ENCODE results near the gene ATXN1.
A peak's percentile ranks its signal among the peaks of the same experiment; 100 is the strongest.
"Not testable (repeated sequence)": the region's sequence is repeated elsewhere in the genome, so short reads cannot be mapped to it uniquely, and the experiment has no call there.

ATXN1 gene

GRCh38 chr6:16468991-16469615, 292.2 kb downstream of the ATXN1 start:
- no peak for DNase-seq

- no peak for DNase-seq
Observed at GRCh38 chr6:16466800-16467553, 294.3 kb downstream of the ATXN1 start.

- no peak for DNase-seq
Observed at GRCh38 chr6:16464045-16464444, 297.2 kb downstream of the ATXN1 start.

GRCh38 chr6:16463246-16463645, 298.0 kb downstream of the ATXN1 start:
- DNase-seq: not testable (repeated sequence)

GRCh38 chr6:16461491-16461890, 299.8 kb downstream of the ATXN1 start:
- no peak for DNase-seq

GRCh38 chr6:16459472-16459871, 301.8 kb downstream of the ATXN1 start:
- not testable (repeated sequence) for DNase-seq

GRCh38 chr6:16452348-16452747, 308.9 kb downstream of the ATXN1 start:
- DNase-seq: no peak

GRCh38 chr6:16450821-16451220, 310.4 kb downstream of the ATXN1 start:
- no peak for DNase-seq

- peak; percentile 33 for DNase-seq
Observed at GRCh38 chr6:16450285-16450684, 311.0 kb downstream of the ATXN1 start.

GRCh38 chr6:16446273-16446672, 315.0 kb downstream of the ATXN1 start:
- no peak for DNase-seq

GRCh38 chr6:16442031-16442430, 319.2 kb downstream of the ATXN1 start:
- no peak for DNase-seq

GRCh38 chr6:16441262-16441661, 320.0 kb downstream of the ATXN1 start:
- DNase-seq: no peak

- DNase-seq: no peak
Observed at GRCh38 chr6:16440636-16441212, 320.5 kb downstream of the ATXN1 start.

- DNase-seq: no peak
Observed at GRCh38 chr6:16438718-16439591, 322.3 kb downstream of the ATXN1 start.

GRCh38 chr6:16437984-16438383, 323.3 kb downstream of the ATXN1 start:
- no peak for DNase-seq

GRCh38 chr6:16437095-16437494, 324.2 kb downstream of the ATXN1 start:
- DNase-seq: no peak

- DNase-seq: no peak
Observed at GRCh38 chr6:16436550-16436949, 324.7 kb downstream of the ATXN1 start.

GRCh38 chr6:16434885-16435284, 326.4 kb downstream of the ATXN1 start:
- DNase-seq: no peak

- no peak for DNase-seq
Observed at GRCh38 chr6:16433338-16433890, 327.8 kb downstream of the ATXN1 start.

- no peak for DNase-seq
Observed at GRCh38 chr6:16432075-16433032, 328.9 kb downstream of the ATXN1 start.

- no peak for DNase-seq
Observed at GRCh38 chr6:16431106-16431505, 330.2 kb downstream of the ATXN1 start.
